ENCODE data around the gene FFAR4.

Gene FFAR4

GRCh38 chr10:93600446-93601145, 34.1 kb downstream of the FFAR4 start:
- peak; percentile 11 for DNase-seq (ENCODE audit: low spot score)

GRCh38 chr10:93601146-93601773, 34.8 kb downstream of the FFAR4 start, which contains the start of gene RBP4:
RBP4 (minus strand) TSS chr10:93601235; CDS start chr10:93601028, 207 bp downstream.
- DNase-seq (ENCODE audit: low spot score), result peak; percentile 8

- DNase-seq (ENCODE audit: low spot score), result no peak
These were observed 35.3 kb downstream of the FFAR4 start for GRCh38 chr10:93601774-93602162.

DNA sequence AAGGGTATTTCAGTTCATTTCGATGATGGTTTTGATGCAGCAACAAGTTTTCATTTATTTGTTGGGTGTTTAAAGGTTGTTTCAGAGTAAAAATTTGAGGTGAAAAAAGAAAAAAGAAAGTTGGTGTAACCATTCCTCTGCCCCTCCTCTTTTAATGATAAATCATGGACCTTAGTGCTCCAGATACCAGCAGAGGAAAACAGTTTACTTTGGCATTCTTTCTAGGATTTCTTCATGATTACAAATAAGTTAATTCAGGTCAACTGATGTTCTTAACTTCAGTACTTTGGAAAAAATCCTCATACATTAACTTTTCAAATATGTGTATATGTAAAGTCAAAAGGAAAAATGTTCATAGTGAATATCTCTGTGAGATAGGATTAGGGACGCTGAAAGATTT, 36.6 kb downstream of the FFAR4 start:
- DNase-seq (ENCODE audit: low spot score), result no peak

GRCh38 chr10:93604146-93604545, 37.7 kb downstream of the FFAR4 start:
- no peak for DNase-seq (ENCODE audit: low spot score)

DNA sequence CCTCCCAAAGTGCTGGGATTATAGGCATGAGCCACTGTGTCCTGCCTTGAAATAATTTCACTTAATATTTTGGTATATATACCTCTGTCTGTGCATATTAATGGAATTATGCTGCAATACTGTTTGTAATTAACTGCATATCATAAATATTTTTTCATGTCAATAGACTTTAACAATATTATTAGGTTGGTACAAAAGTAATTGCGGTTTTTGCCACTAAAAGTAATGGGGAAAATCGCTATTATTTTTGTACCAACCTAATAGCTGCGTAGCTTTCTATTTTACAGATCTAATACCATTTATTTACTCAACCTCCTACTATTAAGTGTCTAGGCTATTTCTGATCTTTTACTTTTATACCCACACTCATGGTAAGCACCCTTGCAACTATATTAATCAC, 42.0 kb downstream of the FFAR4 start:
- no peak for DNase-seq (ENCODE audit: low spot score)

- DNase-seq (ENCODE audit: low spot score), result no peak
These were observed 45.8 kb downstream of the FFAR4 start, which contains the start of gene PDE6C for GRCh38 chr10:93612311-93612710. PDE6C (plus strand) TSS chr10:93612537; CDS start chr10:93612726, 189 bp downstream.

GRCh38 chr10:93613126-93613525, 46.7 kb downstream of the FFAR4 start:
- no peak for DNase-seq (ENCODE audit: low spot score)

- DNase-seq (ENCODE audit: low spot score), result no peak
These were observed 47.8 kb downstream of the FFAR4 start for GRCh38 chr10:93614101-93614825.

GRCh38 chr10:93615576-93616235, 49.2 kb downstream of the FFAR4 start:
- no peak for DNase-seq (ENCODE audit: low spot score)

GRCh38 chr10:93620925-93621324, 54.5 kb downstream of the FFAR4 start:
- no peak for DNase-seq (ENCODE audit: low spot score)

- no peak for DNase-seq (ENCODE audit: low spot score)
These were observed 56.5 kb downstream of the FFAR4 start for GRCh38 chr10:93622942-93623341.

DNA sequence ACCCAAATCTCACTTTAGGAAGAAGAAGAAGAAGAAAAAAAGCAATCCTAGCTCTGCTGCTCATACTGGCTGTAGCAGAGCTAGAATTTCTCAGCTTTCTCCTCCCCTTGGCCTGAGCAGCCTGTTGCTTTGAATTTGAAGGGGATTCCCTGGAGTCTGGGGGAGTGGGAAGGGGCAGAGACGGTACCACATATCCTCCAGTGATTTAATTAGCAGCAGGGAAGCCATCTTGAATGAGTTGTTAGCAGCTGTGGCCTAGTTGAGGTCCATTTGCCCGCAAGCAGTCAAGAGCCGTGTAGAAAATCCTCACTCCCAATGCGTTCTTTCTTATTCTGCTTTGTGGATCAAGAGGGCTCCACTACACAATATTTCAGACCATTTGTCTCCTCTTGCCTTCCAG, 62.4 kb downstream of the FFAR4 start:
- no peak for DNase-seq (ENCODE audit: low spot score)

GRCh38 chr10:93629647-93630305, 63.3 kb downstream of the FFAR4 start:
- no peak for DNase-seq (ENCODE audit: low spot score)

- peak; percentile 7 for DNase-seq (ENCODE audit: low spot score)
These were observed 64.4 kb downstream of the FFAR4 start for GRCh38 chr10:93630625-93631557.

Measured in kidney tubule cell (primary cell).